Right lobe of liver (tissue), 4 donors: Measurements from ENCODE around the gene CEP70.

Experiments
- CTCF ChIP-seq, 4 donors: fragments of 200-600 bp in 3 of 4; fragments of 450-650 bp in 1 of 4; IDR thresholded peaks; one replicate each; pipeline versions ENCODE4 v1.5.1 to v1.8.0; 2016 to 2022; ENCODE audit warnings: antibody characterized with exemption in 4 of 4, mild to moderate bottlenecking in 2 of 4
- POLR2A ChIP-seq: fragments of 450-650 bp; IDR thresholded peaks from one replicate; pipeline ENCODE4 v1.6.1; 2017; ENCODE audit warnings: antibody characterized with exemption, mild to moderate bottlenecking
- donor health status: DM: no; HTN: no; CAD: no.
- donor health status: DM: no; HTN: no; CAD: no.
- donor health status: DM: no; HTN: yes; CAD: no.

DNA sequence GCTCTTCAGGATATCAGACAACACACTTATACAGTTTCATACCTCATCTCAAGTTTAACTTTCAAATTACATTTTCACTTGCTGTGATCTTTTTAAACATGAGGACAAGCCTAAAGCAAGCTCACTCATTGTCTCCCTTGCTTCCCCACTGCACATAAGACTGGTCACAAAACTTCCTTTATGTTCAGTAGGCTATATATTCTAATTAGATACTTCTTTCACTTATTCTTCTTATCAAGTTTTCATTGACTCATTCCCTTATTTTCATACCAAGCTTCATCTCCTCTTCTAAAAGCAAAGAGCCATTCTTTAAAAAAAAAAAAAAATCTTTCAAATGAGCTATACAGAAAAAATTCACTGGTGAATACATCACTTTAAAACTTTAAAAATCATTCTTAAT, 97.0 kb downstream of the CEP70 start:
- TF ChIP-seq CTCF (IDR thresholded peaks at IDR 0.05) (no peak), POLR2A (no peak)
